DMS153 treated with DMSO at 0.1 percent for 48 hours (cell line): Measurements from ENCODE around the gene FLT3LG.

Experiments used
- DNase-seq: peaks from one replicate; lab custom pipeline; 2025; ENCODE audit not compliant: unreplicated experiment; lab: John Stamatoyannopoulos, UW

Gene FLT3LG

GRCh38 chr19:49473868-49474541 lies at the start of gene FLT3LG:
Gene FLT3LG (plus strand): TSS chr19:49474215. CDS start chr19:49474640, 425 bp downstream.
- DNase-seq = peak; percentile 52

GRCh38 chr19:49425178-49425577 lies 48.8 kb upstream of the FLT3LG start, which contains the start of gene GFY:
Gene GFY (plus strand): TSS chr19:49425388. CDS start chr19:49426431, 1,043 bp downstream.
- DNase-seq = no peak

GRCh38 chr19:49425922-49426592 lies 48.0 kb upstream of the FLT3LG start:
- DNase-seq = peak; percentile 64

- DNase-seq = no peak
Observed at GRCh38 chr19:49427339-49427738, 46.7 kb upstream of the FLT3LG start.

- DNase-seq = no peak
Observed at GRCh38 chr19:49427855-49428546, 46.0 kb upstream of the FLT3LG start.

GRCh38 chr19:49428547-49429451 lies 45.2 kb upstream of the FLT3LG start:
- DNase-seq = no peak

GRCh38 chr19:49430172-49430677 lies 43.8 kb upstream of the FLT3LG start:
- DNase-seq = no peak

GRCh38 chr19:49430678-49431329 lies 43.2 kb upstream of the FLT3LG start:
- no peak for DNase-seq

- DNase-seq = no peak
Observed at GRCh38 chr19:49431330-49431749, 42.7 kb upstream of the FLT3LG start.

GRCh38 chr19:49432141-49433073 lies 41.6 kb upstream of the FLT3LG start:
- no peak for DNase-seq

GRCh38 chr19:49433240-49433901 lies 40.6 kb upstream of the FLT3LG start:
- DNase-seq = no peak

GRCh38 chr19:49434907-49435583 lies 39.0 kb upstream of the FLT3LG start:
- DNase-seq = no peak

GRCh38 chr19:49435670-49436069 lies 38.3 kb upstream of the FLT3LG start:
- DNase-seq = no peak

GRCh38 chr19:49436381-49437017 lies 37.5 kb upstream of the FLT3LG start:
- no peak for DNase-seq

GRCh38 chr19:49437231-49437630 lies 36.8 kb upstream of the FLT3LG start:
- DNase-seq = no peak

GRCh38 chr19:49438261-49438660 lies 35.8 kb upstream of the FLT3LG start:
- DNase-seq = no peak

GRCh38 chr19:49439836-49440235 lies 34.2 kb upstream of the FLT3LG start:
- no peak for DNase-seq
